Activated CD8-positive, alpha-beta memory T cell treated with anti-CD3 and anti-CD28 coated beads for 1 hour (primary cell): ENCODE data around the gene RAB44.

Source experiments
- DNase-seq, 2 donors: peaks; one replicate each; pipeline ENCODE4 v3.0.0-alpha.2; 2020; ENCODE audit warnings: low read depth in 1 of 2; ENCODE audit errors: extremely low read depth in 1 of 2

Gene RAB44

GRCh38 chr6:36685166-36685924 is 12.3 kb upstream of the RAB44 start:
- no peak for DNase-seq

GRCh38 chr6:36685926-36686667 is 11.5 kb upstream of the RAB44 start:
- no peak for DNase-seq

GRCh38 chr6:36686668-36687513 is 10.7 kb upstream of the RAB44 start:
- no peak for DNase-seq

- DNase-seq: no peak
Observed at GRCh38 chr6:36688063-36688738, 9.4 kb upstream of the RAB44 start.

GRCh38 chr6:36688739-36689075 is 8.9 kb upstream of the RAB44 start:
- no peak for DNase-seq

- no peak for DNase-seq
Observed at GRCh38 chr6:36691011-36691410, 6.6 kb upstream of the RAB44 start.

- no peak for DNase-seq
Observed at GRCh38 chr6:36691612-36692011, 6.0 kb upstream of the RAB44 start.

GRCh38 chr6:36692220-36692619 is 5.4 kb upstream of the RAB44 start:
- no peak for DNase-seq

GRCh38 chr6:36692861-36693702 is 4.5 kb upstream of the RAB44 start:
- no peak for DNase-seq

- DNase-seq: no peak
Observed at GRCh38 chr6:36694616-36695015, 3.0 kb upstream of the RAB44 start.

- no peak for DNase-seq
Observed at GRCh38 chr6:36695414-36695813, 2.2 kb upstream of the RAB44 start.

- no peak for DNase-seq
Observed at GRCh38 chr6:36698196-36698595, 570 bp downstream of the RAB44 start.

GRCh38 chr6:36698871-36699271 is 1.2 kb downstream of the RAB44 start:
- DNase-seq: no peak

GRCh38 chr6:36699348-36699747 is 1.7 kb downstream of the RAB44 start:
- DNase-seq: no peak

- DNase-seq: no peak
Observed at GRCh38 chr6:36700071-36700812, 2.6 kb downstream of the RAB44 start.

GRCh38 chr6:36700831-36701230 is 3.2 kb downstream of the RAB44 start:
- no peak for DNase-seq

GRCh38 chr6:36701401-36701991 is 3.9 kb downstream of the RAB44 start:
- DNase-seq: no peak

- no peak for DNase-seq
Observed at GRCh38 chr6:36702656-36703055, 5.0 kb downstream of the RAB44 start.

GRCh38 chr6:36703081-36703606 is 5.5 kb downstream of the RAB44 start:
- DNase-seq: no peak
